ENCODE data around the gene VPS37C. TPM values are rescaled to one million over a fixed set of nuclear protein-coding genes. Genes with fewer than 3 reads are reported as not detected.

Gene VPS37C
- total RNA-seq, 4 donors from 2014 or later: 12.6 to 23.5 (median 18.0) TPM

DNA sequence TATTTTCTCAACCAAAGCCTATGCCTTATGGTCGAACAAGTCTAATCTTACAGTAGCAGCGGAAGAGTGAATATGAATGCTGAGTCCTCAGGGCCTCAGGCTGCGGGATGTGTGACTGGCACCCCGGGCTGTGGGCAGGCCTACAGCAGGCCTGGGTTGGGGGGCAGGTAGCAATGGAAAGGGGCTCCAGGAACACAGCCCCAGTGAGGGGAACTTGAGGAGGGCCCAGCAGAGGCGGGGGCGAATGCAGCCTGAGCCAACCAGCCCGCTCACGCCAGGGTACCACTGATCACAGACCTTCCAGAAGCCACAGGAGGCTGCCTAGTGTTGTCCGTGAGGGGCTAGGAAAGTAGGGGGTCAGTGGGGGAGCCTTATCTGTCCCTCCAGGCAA, 70.2 kb downstream of the VPS37C start:
- no peak overlapping the region for H3K27ac ChIP-seq
- 66 to 86% methylated on average over 4 of the region's 9 CpGs for WGBS, 2 donors
- H3K4me1 ChIP-seq: no peaks in the 10 kb centered on the region
- no peak for TF ChIP-seq POLR2A (IDR thresholded peaks at IDR 0.05)
- TF ChIP-seq, protein P1, sequence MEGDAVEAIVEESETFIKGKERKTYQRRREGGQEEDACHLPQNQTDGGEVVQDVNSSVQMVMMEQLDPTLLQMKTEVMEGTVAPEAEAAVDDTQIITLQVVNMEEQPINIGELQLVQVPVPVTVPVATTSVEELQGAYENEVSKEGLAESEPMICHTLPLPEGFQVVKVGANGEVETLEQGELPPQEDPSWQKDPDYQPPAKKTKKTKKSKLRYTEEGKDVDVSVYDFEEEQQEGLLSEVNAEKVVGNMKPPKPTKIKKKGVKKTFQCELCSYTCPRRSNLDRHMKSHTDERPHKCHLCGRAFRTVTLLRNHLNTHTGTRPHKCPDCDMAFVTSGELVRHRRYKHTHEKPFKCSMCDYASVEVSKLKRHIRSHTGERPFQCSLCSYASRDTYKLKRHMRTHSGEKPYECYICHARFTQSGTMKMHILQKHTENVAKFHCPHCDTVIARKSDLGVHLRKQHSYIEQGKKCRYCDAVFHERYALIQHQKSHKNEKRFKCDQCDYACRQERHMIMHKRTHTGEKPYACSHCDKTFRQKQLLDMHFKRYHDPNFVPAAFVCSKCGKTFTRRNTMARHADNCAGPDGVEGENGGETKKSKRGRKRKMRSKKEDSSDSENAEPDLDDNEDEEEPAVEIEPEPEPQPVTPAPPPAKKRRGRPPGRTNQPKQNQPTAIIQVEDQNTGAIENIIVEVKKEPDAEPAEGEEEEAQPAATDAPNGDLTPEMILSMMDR (IDR thresholded peaks at IDR 0.05): no peak
- H3K36me3 ChIP-seq: no peaks in the 10 kb centered on the region
- DNase-seq: no peak
- intact Hi-C loops (cut with DNase I): no loop called here
- no peaks in the 10 kb centered on the region for H3K9me3 ChIP-seq
- no peak overlapping the region for H3K4me3 ChIP-seq
- no peaks in the 10 kb centered on the region for H3K27me3 ChIP-seq

DNA sequence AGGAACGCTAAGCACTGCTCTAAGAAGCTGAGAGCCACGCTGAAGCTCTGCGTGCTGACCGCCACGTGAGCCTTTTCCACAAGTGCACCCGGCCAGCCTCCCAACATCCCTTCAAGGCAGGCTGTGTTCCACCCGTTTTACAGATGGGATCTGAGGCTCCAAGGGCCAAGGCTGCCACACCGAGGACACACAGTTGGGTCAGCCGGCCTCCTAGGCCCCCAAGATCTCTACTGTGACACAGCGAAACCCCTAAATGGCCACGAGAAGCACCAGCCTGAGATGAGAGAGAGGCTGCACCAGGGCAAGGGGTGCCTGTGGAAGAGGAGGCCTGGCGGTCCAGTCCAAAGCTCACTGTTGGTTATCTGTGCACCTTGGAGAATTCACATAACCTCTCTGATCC, 70.7 kb downstream of the VPS37C start:
- no peak overlapping the region for H3K4me3 ChIP-seq
- no peak for DNase-seq
- H3K27ac ChIP-seq: no peak overlapping the region
- intact Hi-C loops (cut with DNase I): no loop called here
- no peaks in the 10 kb centered on the region for H3K27me3 ChIP-seq
- H3K4me1 ChIP-seq: no peaks in the 10 kb centered on the region
- H3K9me3 ChIP-seq: no peaks in the 10 kb centered on the region
- 68 to 91% methylated on average over 4 to 5 of the region's 12 CpGs for WGBS, 2 donors
- H3K36me3 ChIP-seq: no peaks in the 10 kb centered on the region
- TF ChIP-seq, protein P1 (IDR thresholded peaks at IDR 0.05): no peak

DNA sequence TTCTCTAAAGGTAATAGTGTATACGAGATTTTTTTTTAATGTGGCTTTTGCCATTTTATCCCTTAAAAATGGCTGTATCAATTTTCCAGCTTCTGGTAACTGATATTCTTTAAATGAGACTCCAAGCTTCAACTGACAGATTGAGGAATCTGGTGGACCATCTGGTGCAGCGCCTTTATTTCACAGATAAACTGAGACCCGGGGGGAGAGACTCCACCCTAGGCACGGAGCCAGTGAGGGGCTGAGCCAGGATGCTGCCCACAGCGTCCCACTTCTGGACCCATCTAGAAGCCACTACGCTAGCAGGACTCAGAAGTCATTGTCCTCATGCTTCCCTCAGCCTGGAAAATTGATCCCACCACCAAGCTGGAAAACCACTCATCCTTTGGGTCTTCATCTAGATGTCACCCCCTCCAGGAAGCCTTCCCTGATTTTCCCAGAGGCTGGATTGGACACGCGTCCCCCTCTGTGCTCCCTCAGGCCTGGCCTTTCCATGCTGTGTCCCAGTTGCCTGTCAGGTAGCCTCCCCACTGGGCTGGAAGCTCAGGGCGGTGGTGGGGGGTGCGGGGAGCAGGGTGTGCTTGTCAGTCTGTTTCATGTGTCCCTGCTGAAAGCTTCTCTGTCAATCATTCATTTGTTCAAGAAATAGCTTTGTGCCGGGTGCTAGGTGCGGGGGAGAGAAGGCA, 71.3 kb downstream of the VPS37C start:
- 68 to 73% methylated on average over 6 to 9 of the region's 12 CpGs for WGBS, 2 donors
- H3K4me1 ChIP-seq: no peaks in the 10 kb centered on the region
- no peaks in the 10 kb centered on the region for H3K36me3 ChIP-seq
- no peaks in the 10 kb centered on the region for H3K27me3 ChIP-seq
- intact Hi-C loops (cut with DNase I): no loop called here
- DNase-seq: no peak
- TF ChIP-seq, protein P1 (IDR thresholded peaks at IDR 0.05): no peak
- no peak for TF ChIP-seq POLR2A (IDR thresholded peaks at IDR 0.05)
- H3K4me3 ChIP-seq: no peak overlapping the region
- no peak overlapping the region for H3K27ac ChIP-seq
- no peaks in the 10 kb centered on the region for H3K9me3 ChIP-seq

DNA sequence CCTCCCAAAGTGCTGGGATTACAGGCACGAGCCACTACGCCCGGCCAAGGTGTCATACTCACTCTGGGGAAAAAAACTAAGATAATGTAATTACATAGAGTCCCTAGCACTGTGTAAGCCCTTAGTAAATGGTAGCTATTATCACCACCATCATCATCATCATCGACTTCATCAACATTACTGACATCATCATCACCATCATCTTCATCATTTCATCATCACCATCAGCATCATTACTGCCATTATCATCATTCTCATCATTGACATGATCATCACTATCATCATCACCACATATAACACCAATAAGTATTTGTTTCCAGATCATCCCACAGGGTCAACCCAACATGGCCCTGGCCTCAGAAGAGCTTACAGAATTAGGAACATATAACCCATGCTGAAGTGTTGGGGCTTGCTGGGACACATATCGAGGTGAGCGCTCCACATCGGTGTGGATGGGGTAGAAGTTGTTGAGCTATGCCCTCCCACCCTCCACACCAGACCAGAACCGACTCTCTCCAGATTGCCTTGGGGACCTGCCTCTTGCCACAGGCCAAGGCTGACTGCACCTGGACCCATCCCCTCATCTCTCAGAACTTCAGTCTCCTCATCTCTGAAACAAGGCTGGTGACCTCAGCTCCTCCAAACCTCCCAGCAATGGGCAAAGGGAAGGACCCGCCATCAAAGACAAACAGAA, 73.7 kb downstream of the VPS37C start:
- no peak for DNase-seq
- no peaks in the 10 kb centered on the region for H3K9me3 ChIP-seq
- H3K4me3 ChIP-seq: no peak overlapping the region
- no peak overlapping the region for H3K27ac ChIP-seq
- TF ChIP-seq, protein P1 (IDR thresholded peaks at IDR 0.05): no peak
- TF ChIP-seq POLR2A (IDR thresholded peaks at IDR 0.05): no peak
- no peaks in the 10 kb centered on the region for H3K36me3 ChIP-seq
- peaks cover 0 to 2% (median 0%) of the 10 kb centered on the region in 4 donors for H3K27me3 ChIP-seq
- intact Hi-C loops (cut with DNase I): no loop called here
- H3K4me1 ChIP-seq: no peaks in the 10 kb centered on the region
- 89 to 91% methylated on average over 8 to 9 of the region's 9 CpGs for WGBS, 2 donors

DNA sequence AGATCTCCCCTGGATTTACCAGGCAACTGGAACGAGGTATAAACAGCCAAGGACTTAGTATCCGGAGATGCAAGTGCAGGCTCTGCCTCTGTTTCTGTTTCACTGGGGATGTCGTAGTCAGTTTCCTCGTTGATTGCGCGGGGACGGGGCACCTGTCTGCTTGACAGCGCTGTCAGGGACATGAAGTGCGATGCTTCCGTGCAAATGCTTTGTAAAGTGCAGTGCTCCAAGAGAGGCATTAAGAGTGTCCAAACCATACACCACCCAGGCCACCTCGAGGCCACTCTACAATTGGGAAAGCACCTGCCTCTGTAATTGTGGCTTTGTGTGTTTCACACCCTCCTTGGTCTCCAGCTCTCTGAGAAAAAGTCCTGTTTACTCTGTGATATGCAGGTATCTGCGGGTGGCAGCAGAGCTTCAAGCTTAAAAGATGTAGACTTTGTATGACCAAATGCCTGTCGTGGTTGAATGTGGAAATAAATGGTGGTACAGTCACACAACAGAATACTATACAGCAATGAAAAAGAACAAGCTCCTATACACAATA, 77.6 kb downstream of the VPS37C start:
- Histone ChIP-seq H3K4me3 (no peak overlapping the region), H3K9me3 (no peaks in the 10 kb centered on the region), H3K4me1 (peaks cover 0 to 8% (median 0%) of the 10 kb centered on the region in 3 donors), H3K36me3 (no peaks in the 10 kb centered on the region), H3K27ac (peak overlapping the region in 1 of 4 donors; percentile 44), H3K27me3 (peaks cover 0 to 15% (median 0%) of the 10 kb centered on the region in 4 donors)
- 57 to 80% methylated on average over 8 to 12 of the region's 13 CpGs for WGBS, 2 donors
- intact Hi-C loops (cut with DNase I): no loop called here
- DNase-seq: no peak
- TF ChIP-seq POLR2A (IDR thresholded peaks at IDR 0.05): no peak
- TF ChIP-seq, protein P1 (IDR thresholded peaks at IDR 0.05): no peak

Measured in esophagus squamous epithelium (tissue), 5 donors.